HL-60 (cell line): ENCODE data around the gene TMEM45A.

Source experiments
- CTCF ChIP-seq: IDR thresholded peaks from one replicate; pipeline ENCODE4 v1.5.1; 2011; ENCODE audit warnings: low read length, control low read depth, inconsistent platforms; ENCODE audit not compliant: insufficient read depth
- GABPA ChIP-seq: IDR thresholded peaks from 2 replicates; pipeline ENCODE4 v1.6.1; 2012; ENCODE audit warnings: low read depth
- SPI1 ChIP-seq: IDR thresholded peaks from 2 replicates; pipeline ENCODE4 v1.6.1; 2012; ENCODE audit warnings: low read depth, mild to moderate bottlenecking, borderline replicate concordance

GRCh38 chr3:100538339-100538706 is 45.9 kb downstream of the TMEM45A start:
- TF ChIP-seq CTCF (no peak), GABPA (no peak), SPI1 (no peak)
